ENCODE measurements around the gene NRG4.

GRCh38 chr15:75992897-75993296 lies 19.3 kb downstream of the NRG4 start:
- TF ChIP-seq EZH2 (IDR thresholded peaks at IDR 0.05; ENCODE audit: borderline replicate concordance, low read depth, low read length, severe bottlenecking) (no peak), CTCF (IDR thresholded peaks at IDR 0.05; ENCODE audit: borderline replicate concordance, extremely low read depth, low read length, poor library complexity, severe bottlenecking) (no peak)
